Activated CD4-positive, alpha-beta memory T cell treated with anti-CD3 and anti-CD28 coated beads, Interleukin-2, amount 10 ng/mL, durations not matched to agents 7 days and 5 days (primary cell): ENCODE results near the gene LRRC10. TPM values are rescaled to one million over a fixed set of nuclear protein-coding genes. Genes with fewer than 3 reads are reported as not detected.
"Not testable (repeated sequence)": the region's sequence is repeated elsewhere in the genome, so short reads cannot be mapped to it uniquely, and the experiment has no call there.

ENCODE experiments used
- CTCF ChIA-PET: fragments of 350-600 bp; sonication (Branson Sonifier 250); formaldehyde crosslinking; loops from one replicate; lab custom pipeline; 2021; ENCODE audit warnings: antibody characterized with exemption, inconsistent platforms; lab: Charles Lee
- POLR2A ChIA-PET: fragments of 350-600 bp; sonication (Branson Sonifier 250); formaldehyde crosslinking; loops from one replicate; lab custom pipeline; 2021; ENCODE audit warnings: antibody characterized with exemption; lab: Charles Lee
- DNase-seq: peaks from one replicate; pipeline ENCODE4 v3.0.0-alpha.2; 2020
- H3K27ac Mint-ChIP-seq: one replicate; pipeline ENCODE4 v1.8.0; 2021; ENCODE audit warnings: mild to moderate bottlenecking, mixed read lengths
- H3K27me3 Mint-ChIP-seq: one replicate; pipeline ENCODE4 v1.8.0; 2021; ENCODE audit warnings: mixed read lengths
- H3K36me3 Mint-ChIP-seq: one replicate; pipeline ENCODE4 v1.8.0; 2021; ENCODE audit warnings: low read depth, mixed read lengths
- H3K4me1 Mint-ChIP-seq: one replicate; pipeline ENCODE4 v1.8.0; 2021; ENCODE audit warnings: mixed read lengths
- H3K4me3 Mint-ChIP-seq: one replicate; pipeline ENCODE4 v1.8.0; 2021; ENCODE audit warnings: mild to moderate bottlenecking, mixed read lengths
- H3K9me3 Mint-ChIP-seq: one replicate; pipeline ENCODE4 v1.8.0; 2021; ENCODE audit warnings: mixed read lengths
- total RNA-seq, 2 experiments: library from RNA; stranded (reverse); gene quantifications; one replicate each; pipeline ENCODE4 v1.2.3, GENCODE V29; 2021

Gene LRRC10
- total RNA-seq, 2 experiments from 2014 or later: not detected

DNA sequence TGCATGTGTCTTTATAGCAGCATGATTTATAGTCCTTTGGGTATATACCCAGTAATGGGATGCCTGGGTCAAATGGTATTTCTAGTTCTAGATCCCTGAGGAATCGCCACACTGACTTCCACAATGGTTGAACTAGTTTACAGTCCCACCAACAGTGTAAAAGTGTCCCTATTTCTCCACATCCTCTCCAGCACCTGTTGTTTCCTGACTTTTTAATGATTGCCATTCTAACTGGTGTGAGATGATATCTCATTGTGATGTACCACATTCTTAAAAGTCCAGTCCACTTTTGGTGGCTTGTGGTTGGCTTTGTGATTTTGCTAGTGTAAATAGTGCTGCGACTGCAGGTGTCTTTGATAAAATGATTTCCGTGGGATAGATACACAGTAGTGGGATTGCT, 6.4 kb downstream of the LRRC10 start:
- H3K27ac Mint-ChIP-seq, H3K27me3 Mint-ChIP-seq, CTCF ChIA-PET: not testable (repeated sequence)

GRCh38 chr12:69603556-69603955, 7.2 kb downstream of the LRRC10 start:
- H3K9me3 Mint-ChIP-seq, H3K4me1 Mint-ChIP-seq, POLR2A ChIA-PET, H3K27ac Mint-ChIP-seq, H3K27me3 Mint-ChIP-seq, DNase-seq, CTCF ChIA-PET, H3K4me3 Mint-ChIP-seq: not testable (repeated sequence)
- H3K36me3 Mint-ChIP-seq: peaks cover 40% of the 10 kb centered on the region

More for the DNA sequence above, 6.4 kb downstream of the LRRC10 start:
- DNase-seq, H3K4me1 Mint-ChIP-seq, H3K9me3 Mint-ChIP-seq, POLR2A ChIA-PET, H3K4me3 Mint-ChIP-seq: not testable (repeated sequence)
- peaks cover 35% of the 10 kb centered on the region for H3K36me3 Mint-ChIP-seq

GRCh38 chr12:69602954-69603353, 7.8 kb downstream of the LRRC10 start:
- no peak for DNase-seq
- no peaks in the 10 kb centered on the region for H3K27me3 Mint-ChIP-seq
- H3K36me3 Mint-ChIP-seq: peaks cover 45% of the 10 kb centered on the region
- H3K9me3 Mint-ChIP-seq: no peaks in the 10 kb centered on the region
- H3K4me3 Mint-ChIP-seq: no peak overlapping the region
- POLR2A ChIA-PET: no interaction called here
- CTCF ChIA-PET: no interaction called here
- no peaks in the 10 kb centered on the region for H3K4me1 Mint-ChIP-seq
- no peak overlapping the region for H3K27ac Mint-ChIP-seq

GRCh38 chr12:69601962-69602685, 8.6 kb downstream of the LRRC10 start:
- Mint-ChIP-seq H3K27ac (no peak overlapping the region), H3K4me3 (no peak overlapping the region), H3K27me3 (no peaks in the 10 kb centered on the region), H3K9me3 (no peaks in the 10 kb centered on the region), H3K4me1 (peaks cover under 1% of the 10 kb centered on the region), H3K36me3 (peaks cover 52% of the 10 kb centered on the region)
- no peak for DNase-seq
- ChIA-PET POLR2A (no interaction called here), CTCF (no interaction called here)

GRCh38 chr12:69600804-69601203, 9.9 kb downstream of the LRRC10 start:
- H3K4me3 Mint-ChIP-seq: no peak overlapping the region
- DNase-seq: no peak
- no peak overlapping the region for H3K27ac Mint-ChIP-seq
- POLR2A ChIA-PET: no interaction called here
- H3K4me1 Mint-ChIP-seq: peaks cover 4% of the 10 kb centered on the region
- peaks cover 63% of the 10 kb centered on the region for H3K36me3 Mint-ChIP-seq
- CTCF ChIA-PET: interaction anchor here (0.8 to 1.3 kb wide), 2 partner anchors 39 to 244 kb away, joined by 3 to 8 read pairs; no protein-coding TSS in a partner anchor
- H3K9me3 Mint-ChIP-seq: no peaks in the 10 kb centered on the region
- no peaks in the 10 kb centered on the region for H3K27me3 Mint-ChIP-seq

- ChIA-PET POLR2A (interaction anchor here (0.8 to 1.3 kb wide), 2 partner anchors 9 to 12 kb away, joined by 3 read pairs; no protein-coding TSS in a partner anchor), CTCF (interaction anchor here (1.1 kb wide), 1 partner anchor 28 kb away, joined by 4 read pairs; no protein-coding TSS in a partner anchor)
- DNase-seq: no peak
- H3K4me1 Mint-ChIP-seq: peaks cover 6% of the 10 kb centered on the region
- no peak overlapping the region for H3K4me3 Mint-ChIP-seq
- no peaks in the 10 kb centered on the region for H3K27me3 Mint-ChIP-seq
- no peak overlapping the region for H3K27ac Mint-ChIP-seq
- H3K9me3 Mint-ChIP-seq: no peaks in the 10 kb centered on the region
- peaks cover 78% of the 10 kb centered on the region for H3K36me3 Mint-ChIP-seq
These were observed 12.4 kb downstream of the LRRC10 start for GRCh38 chr12:69598174-69598753.

DNA sequence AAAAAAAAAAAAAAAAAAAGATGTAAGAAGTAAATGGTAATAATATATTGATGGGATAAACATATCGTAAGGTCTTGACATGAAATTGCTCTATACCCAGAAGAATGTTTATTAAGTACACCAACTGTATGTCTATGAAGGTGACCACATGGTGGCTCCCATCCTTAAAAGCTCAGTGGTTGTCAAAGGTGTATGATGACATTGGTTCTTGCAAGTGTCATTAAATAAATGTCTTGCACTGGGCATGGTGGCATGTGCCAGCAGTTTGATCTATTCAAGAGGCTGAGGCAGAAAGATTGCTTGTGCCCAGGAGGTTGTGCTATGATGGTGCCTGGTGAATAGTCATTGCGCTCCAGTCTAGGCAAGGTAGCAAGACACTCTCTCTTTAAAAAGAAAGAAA, 15.0 kb downstream of the LRRC10 start:
- POLR2A ChIA-PET: no interaction called here
- Mint-ChIP-seq H3K4me3 (no peak overlapping the region), H3K9me3 (no peaks in the 10 kb centered on the region), H3K27me3 (no peaks in the 10 kb centered on the region), H3K27ac (no peak overlapping the region), H3K4me1 (peaks cover 14% of the 10 kb centered on the region), H3K36me3 (peaks cover 74% of the 10 kb centered on the region)
- CTCF ChIA-PET: interaction anchor here (0.7 kb wide), 1 partner anchor 55 kb away, joined by 3 read pairs; no protein-coding TSS in a partner anchor
- DNase-seq: no peak

GRCh38 chr12:69589082-69589481, 21.6 kb downstream of the LRRC10 start:
- no peak for DNase-seq
- H3K9me3 Mint-ChIP-seq: no peaks in the 10 kb centered on the region
- CTCF ChIA-PET: interaction anchor here (1.0 kb wide), 1 partner anchor 17 kb away, joined by 3 read pairs; no protein-coding TSS in a partner anchor
- H3K27ac Mint-ChIP-seq: no peak overlapping the region
- H3K4me1 Mint-ChIP-seq: peaks cover 40% of the 10 kb centered on the region
- peaks cover 68% of the 10 kb centered on the region for H3K36me3 Mint-ChIP-seq
- H3K4me3 Mint-ChIP-seq: no peak overlapping the region
- POLR2A ChIA-PET: interaction anchor here (0.7 to 1.2 kb wide), 2 partner anchors 9 to 13 kb away, joined by 3 read pairs; no protein-coding TSS in a partner anchor
- H3K27me3 Mint-ChIP-seq: no peaks in the 10 kb centered on the region

- no peaks in the 10 kb centered on the region for H3K27me3 Mint-ChIP-seq
- ChIA-PET CTCF (no interaction called here), POLR2A (interaction anchor here (0.7 to 1.2 kb wide), 2 partner anchors 10 to 12 kb away, joined by 3 read pairs; no protein-coding TSS in a partner anchor)
- peaks cover 62% of the 10 kb centered on the region for H3K36me3 Mint-ChIP-seq
- no peak overlapping the region for H3K27ac Mint-ChIP-seq
- no peak overlapping the region for H3K4me3 Mint-ChIP-seq
- no peak for DNase-seq
- peaks cover 42% of the 10 kb centered on the region for H3K4me1 Mint-ChIP-seq
- H3K9me3 Mint-ChIP-seq: no peaks in the 10 kb centered on the region
These were observed 22.2 kb downstream of the LRRC10 start for GRCh38 chr12:69588527-69588926.

GRCh38 chr12:69585189-69586062, 25.3 kb downstream of the LRRC10 start, which contains the start of gene CCT2:
CCT2 (plus strand) TSS chr12:69585459; CDS start chr12:69585522, 63 bp downstream.
- Mint-ChIP-seq H3K27ac (peak within 1 kb of the TSS; percentile 89), H3K27me3 (no peaks in the 10 kb centered on the region), H3K4me3 (peak within 1 kb of the TSS; percentile 94), H3K9me3 (no peaks in the 10 kb centered on the region), H3K36me3 (peaks cover 37% of the 10 kb centered on the region), H3K4me1 (peaks cover 33% of the 10 kb centered on the region)
- DNase-seq: peak; percentile 96
- ChIA-PET CTCF (interaction anchor here (1.2 to 1.7 kb wide), 5 partner anchors 13 to 331 kb away, joined by 4 to 16 read pairs (median 6); no protein-coding TSS in a partner anchor), POLR2A (interaction anchor here (0.8 to 2.0 kb wide), 10 partner anchors 9 to 975 kb away, joined by 3 to 17 read pairs (median 4); partner anchors contain the start of genes CNOT2, FRS2 and RAP1B)

DNA sequence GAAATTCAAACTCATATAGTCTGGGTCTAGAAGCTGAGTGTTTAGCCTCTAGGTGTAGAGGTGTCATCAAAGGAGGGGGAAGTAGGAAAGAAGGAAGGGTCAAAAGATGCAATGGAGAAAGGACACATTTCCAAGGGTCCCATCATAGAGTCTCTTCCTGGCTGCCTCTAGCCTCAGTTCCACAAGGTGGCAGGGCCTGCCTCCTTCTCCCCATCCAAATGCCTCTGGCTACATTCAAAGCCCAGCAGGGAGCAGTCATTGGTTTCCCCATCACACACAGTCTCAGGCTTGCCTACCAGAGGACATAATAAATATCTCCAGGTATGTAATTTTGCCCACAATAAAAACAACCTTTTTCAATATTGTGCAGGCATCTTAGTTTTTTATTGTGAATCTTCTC, 27.5 kb downstream of the LRRC10 start:
- DNase-seq: no peak
- Mint-ChIP-seq H3K9me3 (no peaks in the 10 kb centered on the region), H3K27ac (no peak overlapping the region), H3K4me3 (no peak overlapping the region), H3K27me3 (no peaks in the 10 kb centered on the region), H3K4me1 (peaks cover 24% of the 10 kb centered on the region), H3K36me3 (peaks cover 17% of the 10 kb centered on the region)
- CTCF ChIA-PET: no interaction called here
- POLR2A ChIA-PET: no interaction called here

- Mint-ChIP-seq H3K27ac (no peak overlapping the region), H3K36me3 (no peaks in the 10 kb centered on the region), H3K4me1 (peaks cover 12% of the 10 kb centered on the region), H3K9me3 (no peaks in the 10 kb centered on the region), H3K27me3 (no peaks in the 10 kb centered on the region), H3K4me3 (no peak overlapping the region)
- CTCF ChIA-PET: interaction anchor here (0.6 to 2.5 kb wide), 3 partner anchors 10 to 424 kb away, joined by 4 to 20 read pairs (median 5); no protein-coding TSS in a partner anchor
- POLR2A ChIA-PET: no interaction called here
- DNase-seq: no peak
These were observed 30.6 kb downstream of the LRRC10 start for GRCh38 chr12:69580074-69580473.
